ENCODE measurements around the gene UBE2J1.

DNA sequence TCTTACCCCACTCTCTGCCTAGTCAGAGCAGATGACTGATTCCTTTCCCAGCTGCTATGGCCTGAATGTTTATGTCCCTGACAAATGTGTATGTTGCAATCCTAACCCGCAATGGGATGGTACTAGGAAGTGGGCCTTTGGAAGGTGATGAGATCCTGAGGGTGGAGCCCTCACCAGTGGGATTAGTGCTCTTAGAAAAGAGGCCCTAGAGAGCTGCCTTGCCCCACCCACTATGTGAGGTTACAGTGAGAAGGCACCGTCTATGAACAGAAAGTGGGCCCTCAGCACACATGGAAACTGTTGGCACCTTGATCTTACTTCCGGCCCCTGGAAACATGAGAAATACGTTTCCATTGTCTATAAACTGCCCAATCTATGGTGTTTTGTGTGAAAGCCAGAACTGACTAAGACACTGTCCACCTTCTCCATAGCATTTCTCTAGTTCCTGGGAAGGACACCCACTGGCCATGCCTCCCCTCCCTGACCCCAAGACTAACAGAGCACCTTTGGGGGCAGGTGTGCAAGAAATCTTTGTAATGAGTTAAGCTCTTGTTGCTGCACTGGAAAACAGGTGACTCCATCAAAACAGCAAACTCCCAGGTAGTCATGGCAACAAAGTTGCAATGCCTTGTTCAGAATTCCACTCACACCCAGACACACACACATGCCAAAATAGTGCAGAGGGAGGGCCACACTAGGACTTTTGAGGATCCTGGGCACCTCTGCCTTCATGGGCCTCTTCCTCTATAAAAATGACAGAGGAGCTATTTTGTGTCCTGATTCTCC lies 53.6 kb downstream of the UBE2J1 start:
- no peak for TF ChIP-seq POLR2A (IDR thresholded peaks at IDR 0.05)
- TF ChIP-seq, protein P1, sequence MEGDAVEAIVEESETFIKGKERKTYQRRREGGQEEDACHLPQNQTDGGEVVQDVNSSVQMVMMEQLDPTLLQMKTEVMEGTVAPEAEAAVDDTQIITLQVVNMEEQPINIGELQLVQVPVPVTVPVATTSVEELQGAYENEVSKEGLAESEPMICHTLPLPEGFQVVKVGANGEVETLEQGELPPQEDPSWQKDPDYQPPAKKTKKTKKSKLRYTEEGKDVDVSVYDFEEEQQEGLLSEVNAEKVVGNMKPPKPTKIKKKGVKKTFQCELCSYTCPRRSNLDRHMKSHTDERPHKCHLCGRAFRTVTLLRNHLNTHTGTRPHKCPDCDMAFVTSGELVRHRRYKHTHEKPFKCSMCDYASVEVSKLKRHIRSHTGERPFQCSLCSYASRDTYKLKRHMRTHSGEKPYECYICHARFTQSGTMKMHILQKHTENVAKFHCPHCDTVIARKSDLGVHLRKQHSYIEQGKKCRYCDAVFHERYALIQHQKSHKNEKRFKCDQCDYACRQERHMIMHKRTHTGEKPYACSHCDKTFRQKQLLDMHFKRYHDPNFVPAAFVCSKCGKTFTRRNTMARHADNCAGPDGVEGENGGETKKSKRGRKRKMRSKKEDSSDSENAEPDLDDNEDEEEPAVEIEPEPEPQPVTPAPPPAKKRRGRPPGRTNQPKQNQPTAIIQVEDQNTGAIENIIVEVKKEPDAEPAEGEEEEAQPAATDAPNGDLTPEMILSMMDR (IDR thresholded peaks at IDR 0.05), result no peak

Data from adrenal gland (tissue), 5 donors.